ENCODE data around the gene MYT1.

MYT1 gene

DNA sequence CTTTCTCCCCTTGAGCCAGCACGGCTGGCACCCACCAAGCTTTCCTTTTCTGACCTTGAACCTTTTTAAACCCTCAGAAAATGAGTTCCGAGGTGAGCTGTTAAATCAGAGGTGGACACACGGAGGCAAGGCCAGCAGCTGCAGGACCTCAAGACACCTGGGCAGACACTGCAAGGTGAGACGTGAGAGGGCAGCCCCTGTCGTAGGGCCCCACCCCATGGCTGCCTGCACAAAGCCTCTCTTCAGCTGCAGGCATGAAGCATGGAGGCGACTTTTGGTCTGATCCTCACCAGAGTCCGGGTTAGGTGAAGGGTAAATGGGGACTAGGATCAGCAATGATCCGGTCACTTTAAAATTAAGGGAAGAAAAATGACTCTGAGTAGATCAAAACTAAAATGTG lies 25.7 kb downstream of the MYT1 start:
- no peak for DNase-seq (ENCODE audit: low read depth)

GRCh38 chr20:64191002-64191401 lies 26.8 kb downstream of the MYT1 start:
- no peak for DNase-seq (ENCODE audit: low read depth)

DNA sequence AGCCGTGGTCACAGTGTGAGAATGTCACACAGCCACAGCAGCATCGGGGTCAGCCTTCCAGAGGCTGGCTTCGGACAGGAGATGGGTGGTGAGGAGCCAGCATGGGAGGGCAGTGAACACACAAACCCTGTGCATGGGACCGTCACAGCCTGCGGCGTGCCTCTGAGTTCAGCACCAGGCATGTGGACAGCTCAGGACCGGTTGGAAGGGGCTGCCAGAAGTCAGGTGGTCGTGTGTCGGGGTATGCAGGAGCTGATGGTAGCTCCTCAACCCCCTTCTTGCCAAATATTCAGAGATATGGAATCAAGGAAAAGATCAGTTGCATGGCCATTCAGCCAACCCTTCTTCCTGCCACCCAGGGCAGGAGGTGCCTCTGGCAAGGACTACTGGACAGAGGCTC lies 28.2 kb downstream of the MYT1 start:
- no peak for DNase-seq (ENCODE audit: low read depth)

DNA sequence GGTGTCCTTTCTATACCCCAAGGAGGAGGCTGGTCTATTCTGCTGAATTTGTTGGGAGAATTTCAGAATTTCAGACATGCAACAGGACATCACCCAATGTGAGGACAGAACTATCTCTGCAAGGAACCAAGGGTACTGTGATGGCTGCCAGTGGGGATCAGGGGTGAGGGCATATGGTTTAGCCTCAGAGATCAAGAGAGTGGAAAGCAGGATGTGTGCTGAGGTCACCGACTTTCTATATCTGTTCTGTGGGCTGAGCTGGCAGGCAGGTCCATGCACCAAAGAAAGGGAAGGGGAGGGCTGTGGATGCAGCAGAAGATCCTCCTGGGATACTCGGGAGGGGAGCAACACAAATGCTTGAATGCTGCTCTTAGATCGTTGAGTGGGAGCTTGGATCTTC lies 28.8 kb downstream of the MYT1 start:
- DNase-seq (ENCODE audit: low read depth), result no peak

DNA sequence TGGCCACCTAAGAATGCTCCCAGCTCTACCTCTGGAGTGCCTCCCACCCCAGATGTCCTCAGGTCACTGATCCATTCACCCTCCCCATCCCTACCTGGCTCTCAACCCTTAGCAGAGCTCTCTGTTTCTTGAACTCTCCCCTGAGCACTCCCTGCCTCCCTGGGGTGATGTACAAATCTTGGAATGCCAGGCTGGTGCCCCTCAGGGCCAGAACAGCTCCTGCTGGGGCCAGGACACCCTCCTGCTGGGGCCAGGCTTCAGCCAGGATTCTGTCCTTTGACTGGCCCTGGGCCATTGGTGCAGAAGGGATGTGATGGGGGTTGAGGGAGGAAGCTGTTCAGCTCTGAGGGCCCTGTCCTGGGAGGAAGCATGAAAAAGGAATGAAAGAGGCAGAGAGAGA lies 30.0 kb downstream of the MYT1 start:
- no peak for DNase-seq (ENCODE audit: low read depth)

GRCh38 chr20:64196309-64196708 lies 32.1 kb downstream of the MYT1 start:
- DNase-seq (ENCODE audit: low read depth), result no peak

GRCh38 chr20:64196847-64197306 lies 32.6 kb downstream of the MYT1 start:
- no peak for DNase-seq (ENCODE audit: low read depth)

DNA sequence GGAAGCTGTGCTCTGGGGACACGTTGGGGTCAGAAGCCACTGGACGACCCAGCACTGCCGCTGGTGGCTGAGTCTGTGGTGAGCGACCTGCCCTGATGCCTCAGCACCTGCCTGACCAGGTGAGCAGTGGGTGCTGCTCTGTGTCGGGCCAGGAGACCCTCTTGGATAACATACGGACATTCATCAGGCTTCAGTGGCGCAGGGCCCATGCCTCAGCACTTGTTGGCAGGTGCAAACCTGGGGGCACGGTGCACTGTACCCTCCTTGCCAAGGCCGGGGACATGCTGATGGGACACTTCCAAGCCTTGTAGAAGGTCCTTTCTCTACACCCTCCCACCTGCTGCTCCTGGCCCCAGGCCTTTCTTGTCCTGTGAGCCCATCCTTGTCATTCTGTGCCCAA lies 34.1 kb downstream of the MYT1 start:
- no peak for DNase-seq (ENCODE audit: low read depth)

- no peak for DNase-seq (ENCODE audit: low read depth)
Measured at GRCh38 chr20:64199395-64199794, 35.1 kb downstream of the MYT1 start.

GRCh38 chr20:64200740-64201139 lies 36.5 kb downstream of the MYT1 start:
- DNase-seq (ENCODE audit: low read depth), result no peak

GRCh38 chr20:64201653-64202052 lies 37.4 kb downstream of the MYT1 start:
- DNase-seq (ENCODE audit: low read depth), result no peak

GRCh38 chr20:64203037-64203777 lies 39.0 kb downstream of the MYT1 start:
- DNase-seq (ENCODE audit: low read depth), result no peak

DNA sequence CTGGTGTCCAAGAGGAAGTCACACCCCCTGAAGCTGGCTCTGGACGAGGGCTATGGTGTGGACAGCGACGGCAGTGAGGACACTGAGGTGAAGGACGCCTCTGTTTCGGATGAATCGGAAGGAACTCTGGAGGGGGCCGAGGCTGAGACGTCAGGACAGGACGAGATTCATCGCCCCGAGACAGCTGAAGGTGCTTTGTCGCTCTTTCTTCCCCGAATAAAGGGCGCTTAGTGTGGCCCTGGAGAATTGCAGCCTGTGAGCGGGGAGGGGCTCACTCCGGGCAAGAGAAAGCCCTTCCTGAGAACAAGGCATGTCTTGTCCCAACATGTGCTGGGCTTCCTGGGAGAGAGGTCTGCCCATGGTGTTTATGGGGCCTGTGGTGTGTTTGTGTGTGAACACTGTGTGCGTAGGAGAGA lies 41.4 kb downstream of the MYT1 start:
- DNase-seq (ENCODE audit: low read depth), result no peak

- no peak for DNase-seq (ENCODE audit: low read depth)
Measured at GRCh38 chr20:64206614-64207013, 42.4 kb downstream of the MYT1 start.

DNA sequence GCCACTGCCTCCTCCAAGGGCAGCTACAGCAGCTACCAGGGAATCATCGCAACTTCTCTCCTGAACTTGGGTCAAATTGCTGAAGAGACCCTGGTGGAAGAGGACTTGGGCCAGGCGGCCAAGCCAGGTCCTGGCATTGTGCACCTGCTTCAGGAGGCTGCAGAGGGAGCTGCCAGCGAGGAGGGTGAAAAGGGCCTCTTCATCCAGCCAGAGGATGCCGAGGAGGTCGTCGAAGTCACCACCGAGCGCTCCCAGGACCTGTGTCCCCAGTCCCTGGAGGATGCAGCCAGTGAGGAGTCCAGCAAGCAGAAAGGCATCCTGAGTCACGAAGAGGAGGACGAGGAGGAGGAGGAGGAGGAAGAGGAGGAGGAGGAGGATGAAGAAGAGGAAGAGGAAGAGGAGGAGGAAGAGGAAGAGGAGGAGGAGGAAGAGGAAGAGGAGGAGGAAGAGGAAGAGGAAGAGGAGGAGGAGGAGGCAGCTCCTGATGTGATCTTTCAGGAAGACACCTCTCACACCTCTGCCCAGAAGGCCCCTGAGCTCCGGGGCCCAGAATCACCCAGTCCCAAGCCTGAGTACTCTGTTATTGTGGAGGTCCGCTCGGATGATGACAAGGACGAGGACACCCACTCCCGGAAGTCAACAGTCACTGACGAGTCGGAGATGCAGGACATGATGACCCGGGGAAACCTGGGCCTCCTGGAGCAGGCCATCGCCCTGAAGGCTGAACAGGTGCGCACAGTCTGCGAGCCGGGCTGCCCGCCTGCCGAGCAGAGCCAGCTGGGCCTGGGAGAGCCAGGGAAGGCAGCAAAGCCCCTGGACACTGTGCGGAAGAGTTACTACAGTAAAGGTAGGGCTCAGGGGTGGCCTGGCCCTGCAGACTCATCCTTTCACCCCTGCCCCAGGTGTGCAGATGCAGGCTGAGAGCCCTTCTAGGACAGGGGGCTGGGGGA lies 43.7 kb downstream of the MYT1 start:
- DNase-seq (ENCODE audit: low read depth), result no peak

DNA sequence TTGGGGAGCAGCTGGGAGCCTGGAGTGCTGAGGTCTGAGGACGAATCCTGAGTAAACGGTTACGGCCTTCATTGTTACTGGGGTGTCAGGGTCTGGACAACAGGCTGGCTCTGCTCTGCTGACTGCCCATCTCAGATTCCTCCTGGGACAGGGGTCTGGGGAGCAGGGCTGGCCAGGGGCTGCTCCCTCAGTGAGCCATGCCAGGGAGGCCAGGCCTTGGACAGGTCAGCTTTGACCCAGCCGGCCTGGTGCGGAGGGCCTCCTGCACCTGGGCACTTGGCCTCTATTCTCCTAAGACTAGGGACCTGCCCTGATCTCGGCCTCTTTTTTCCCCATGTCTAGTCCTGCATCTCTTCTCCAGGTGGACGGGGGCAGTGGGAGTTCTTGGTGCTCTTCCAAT lies 44.9 kb downstream of the MYT1 start:
- DNase-seq (ENCODE audit: low read depth), result no peak

GRCh38 chr20:64210656-64211369 lies 46.6 kb downstream of the MYT1 start:
- DNase-seq (ENCODE audit: low read depth), result no peak

- no peak for DNase-seq (ENCODE audit: low read depth)
Measured at GRCh38 chr20:64211874-64212658, 47.8 kb downstream of the MYT1 start.

DNA sequence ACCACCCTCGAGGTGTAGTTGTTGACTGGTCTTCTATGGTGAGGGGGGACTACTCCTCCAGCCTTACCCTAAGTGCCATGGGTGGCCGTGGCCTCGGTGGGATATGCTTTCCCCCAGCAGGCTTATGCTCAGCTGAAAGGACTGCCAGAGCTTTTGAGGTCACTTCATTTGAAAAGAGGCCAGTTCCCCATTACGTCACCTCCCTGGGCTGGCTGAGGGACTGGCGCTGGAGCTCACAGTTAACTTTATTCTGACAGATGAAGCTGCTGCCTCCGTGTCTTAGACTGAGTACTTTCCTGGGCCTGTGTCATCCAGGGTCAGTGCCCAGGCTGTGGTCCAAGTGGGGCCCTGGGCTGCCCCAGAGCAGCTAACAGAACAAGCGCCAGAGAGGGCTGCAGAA lies 48.5 kb downstream of the MYT1 start:
- DNase-seq (ENCODE audit: low read depth), result no peak

- no peak for DNase-seq (ENCODE audit: low read depth)
Measured at GRCh38 chr20:64214113-64214512, 49.9 kb downstream of the MYT1 start.

DNA sequence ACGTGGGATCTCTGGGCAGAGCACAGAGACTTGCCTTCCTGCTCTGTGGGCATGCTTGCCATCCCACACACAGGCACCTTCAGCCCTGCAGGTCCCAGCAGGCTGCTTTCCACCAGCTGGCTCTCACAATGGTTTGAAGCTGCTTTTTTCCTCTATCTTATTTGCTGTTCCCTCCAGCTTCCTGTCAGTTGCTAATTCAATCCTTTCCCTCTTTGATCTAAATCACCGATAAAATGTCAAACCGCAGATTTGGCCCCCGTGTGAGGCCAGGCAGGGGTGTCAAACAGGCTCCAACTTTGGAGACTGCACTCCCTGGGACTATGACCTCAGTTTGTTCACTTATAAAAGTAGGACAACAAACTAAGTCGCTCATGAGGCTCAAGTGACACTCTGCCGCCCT lies 50.7 kb downstream of the MYT1 start:
- DNase-seq (ENCODE audit: low read depth), result no peak

- no peak for DNase-seq (ENCODE audit: low read depth)
Measured at GRCh38 chr20:64216036-64216435, 51.8 kb downstream of the MYT1 start.
